Inflammatory macrophage treated with lipopolysaccharide for 4 hours (primary cell): ENCODE data around the gene SKP1.

ENCODE experiments used
- DNase-seq: peaks from one replicate; pipeline ENCODE4 v3.0.0-alpha.2; 2020

The SKP1 gene

DNA sequence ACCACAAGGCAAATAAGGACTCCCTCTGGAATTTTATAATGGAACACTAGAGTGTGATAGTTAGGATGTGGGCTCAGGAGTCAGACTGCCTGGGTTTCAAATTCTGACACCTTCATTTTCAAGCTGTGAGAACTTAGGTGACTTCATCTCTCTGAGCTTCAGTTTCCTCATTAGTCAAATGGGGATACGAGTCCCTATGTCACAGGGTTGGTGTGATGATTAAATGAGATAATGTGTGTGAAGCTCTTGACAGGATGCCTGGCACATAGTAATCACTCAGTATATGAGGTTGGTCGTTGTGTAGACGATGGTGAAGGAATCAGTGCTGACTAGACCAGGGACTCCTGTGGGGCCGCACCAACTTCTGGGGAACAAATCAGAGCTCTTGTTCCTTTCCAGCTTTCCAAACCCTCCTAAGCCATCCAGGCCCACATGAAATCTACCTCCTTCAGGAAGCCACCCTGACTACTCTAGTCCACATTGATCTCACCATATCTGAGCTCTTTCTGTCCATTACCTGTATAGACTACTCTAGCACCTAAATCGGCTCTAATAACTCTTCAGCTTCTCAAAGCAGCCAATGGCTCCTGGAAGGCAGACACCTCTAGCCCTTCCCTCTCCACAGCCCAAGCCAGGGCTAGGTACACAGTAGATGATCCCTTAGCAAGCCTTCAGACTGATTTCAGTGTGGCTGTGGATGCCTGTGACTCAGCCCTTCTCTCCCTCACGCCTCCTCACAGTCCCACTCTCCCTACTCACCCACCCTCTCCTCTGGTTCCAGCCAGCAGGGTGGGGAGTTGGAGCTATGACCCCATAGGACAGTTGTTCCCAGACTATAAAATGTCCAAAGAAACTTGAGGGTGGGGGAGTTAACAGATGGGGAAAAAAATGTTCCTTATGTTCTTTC lies 64.8 kb downstream of the SKP1 start:
- no peak for DNase-seq

DNA sequence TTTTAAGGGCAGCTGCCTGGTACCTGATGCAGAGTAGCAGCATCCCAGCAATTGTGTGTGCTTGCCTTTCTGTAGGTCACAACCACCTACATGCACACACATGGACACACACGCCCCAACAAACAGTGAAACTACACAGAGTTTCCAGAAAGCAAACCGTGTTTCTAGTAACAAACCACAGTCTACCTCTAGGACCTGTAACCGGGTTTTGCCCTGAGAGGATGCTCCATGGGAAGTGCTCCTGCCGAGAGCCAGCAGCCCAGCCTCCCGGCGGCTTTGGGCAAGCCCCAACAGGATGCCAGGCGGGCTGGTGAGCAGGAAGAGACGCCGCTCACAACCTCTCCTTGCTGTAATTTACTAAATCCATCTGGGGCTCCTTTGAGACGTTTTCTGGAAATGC lies 66.4 kb downstream of the SKP1 start:
- DNase-seq: no peak

DNA sequence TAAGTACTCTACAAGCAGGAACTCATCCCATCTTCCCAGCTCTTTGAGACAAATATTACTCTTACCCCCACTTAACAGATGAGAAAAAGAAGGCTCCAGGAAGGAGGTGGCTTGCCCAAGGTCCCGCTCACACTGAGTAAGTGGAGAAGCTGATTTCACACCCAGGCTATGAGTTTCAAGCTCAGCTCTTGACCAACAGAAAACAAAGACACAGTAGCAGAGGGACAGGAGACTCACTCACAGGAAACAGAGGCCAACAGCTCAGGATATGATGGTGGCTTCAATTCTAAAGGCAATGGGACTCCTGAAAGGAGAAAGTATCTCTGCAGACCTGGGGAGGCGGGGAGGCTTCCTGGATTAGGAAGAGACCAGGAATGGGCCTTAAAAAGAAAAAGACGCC lies 69.0 kb downstream of the SKP1 start:
- no peak for DNase-seq

DNA sequence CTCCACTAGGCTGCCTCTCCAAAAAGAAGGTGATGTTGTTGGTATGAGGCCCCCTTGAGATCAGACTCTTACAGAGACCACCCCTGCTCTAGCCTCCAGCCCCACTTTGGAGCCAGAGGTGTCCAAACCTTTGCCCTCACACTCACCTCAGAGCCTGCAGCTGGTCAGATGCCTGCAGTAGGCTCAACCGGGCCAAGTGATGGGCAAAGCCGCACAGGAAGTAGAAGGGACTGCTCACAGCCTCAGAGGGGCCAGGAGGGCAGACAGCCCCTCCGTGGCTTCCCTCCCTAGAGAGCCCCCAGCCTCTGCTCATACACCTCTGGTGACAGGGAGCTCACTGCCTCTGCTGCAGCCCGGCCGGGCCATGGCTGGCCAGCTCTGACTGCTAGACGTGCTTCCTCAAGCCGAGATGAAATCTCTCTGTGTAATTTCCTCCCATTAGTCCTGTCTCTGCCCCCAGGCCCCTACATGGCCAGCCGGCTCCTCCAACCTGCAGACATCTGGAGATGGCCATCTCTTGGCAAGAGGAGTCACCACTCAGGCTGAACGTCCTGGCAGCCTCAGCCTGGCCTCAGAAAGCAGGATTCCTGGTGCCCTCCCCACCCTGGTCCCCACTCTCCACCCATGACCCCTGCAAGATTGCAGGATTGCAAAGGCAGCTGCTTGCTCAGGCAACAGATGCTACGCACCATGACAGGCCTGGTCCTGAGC lies 69.6 kb downstream of the SKP1 start:
- no peak for DNase-seq

DNA sequence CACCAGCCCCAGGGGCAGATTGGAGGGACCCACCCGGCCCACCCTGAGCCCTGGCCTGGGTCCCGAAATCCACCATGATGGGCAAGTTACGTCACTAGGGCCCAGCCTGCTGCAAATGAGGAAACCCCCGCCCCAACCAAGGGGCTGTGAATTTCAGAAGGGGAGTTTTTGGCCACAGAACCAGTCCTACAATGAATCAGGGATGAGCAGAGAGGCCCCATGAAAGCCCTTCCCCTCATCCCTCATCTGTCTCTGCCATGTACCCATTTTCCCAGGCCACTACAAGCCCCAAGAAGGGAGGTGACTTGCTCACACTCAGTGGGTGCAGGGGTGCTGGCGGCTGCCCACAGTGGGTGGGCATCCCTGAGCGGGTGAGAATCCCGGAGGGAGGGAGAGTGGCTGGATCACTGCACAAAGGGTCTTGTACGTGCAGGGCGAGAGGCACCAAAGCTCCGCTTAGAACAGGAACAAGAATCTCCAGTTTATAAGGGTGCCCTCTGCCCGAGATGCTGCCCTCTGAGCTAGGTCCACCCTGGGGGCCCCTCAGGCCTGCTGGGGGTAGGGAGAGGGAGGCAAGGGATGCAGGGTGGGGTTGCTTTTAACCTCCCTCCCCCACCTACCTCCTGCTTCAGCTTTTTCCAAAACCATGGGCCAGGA lies 72.6 kb downstream of the SKP1 start:
- DNase-seq: no peak

DNA sequence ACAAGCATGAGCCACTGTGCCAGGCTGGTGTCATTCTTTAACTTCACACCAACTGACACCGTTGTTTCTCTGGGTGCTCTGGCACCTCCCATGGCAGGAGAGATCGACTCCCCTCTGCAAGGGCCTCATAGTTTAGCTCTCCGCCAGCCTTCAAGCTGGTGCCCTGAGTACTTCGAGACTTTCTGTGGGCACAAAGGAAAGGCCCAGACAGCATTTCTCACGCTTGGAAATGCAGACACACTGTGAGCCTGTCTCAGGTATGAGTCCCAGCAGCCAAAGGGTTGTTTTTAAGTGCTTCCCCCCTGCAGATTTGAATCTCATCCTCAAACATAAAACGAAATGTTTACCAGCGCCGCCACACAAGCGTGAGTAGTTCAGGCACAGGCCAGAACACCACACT lies 73.4 kb downstream of the SKP1 start:
- no peak for DNase-seq

DNA sequence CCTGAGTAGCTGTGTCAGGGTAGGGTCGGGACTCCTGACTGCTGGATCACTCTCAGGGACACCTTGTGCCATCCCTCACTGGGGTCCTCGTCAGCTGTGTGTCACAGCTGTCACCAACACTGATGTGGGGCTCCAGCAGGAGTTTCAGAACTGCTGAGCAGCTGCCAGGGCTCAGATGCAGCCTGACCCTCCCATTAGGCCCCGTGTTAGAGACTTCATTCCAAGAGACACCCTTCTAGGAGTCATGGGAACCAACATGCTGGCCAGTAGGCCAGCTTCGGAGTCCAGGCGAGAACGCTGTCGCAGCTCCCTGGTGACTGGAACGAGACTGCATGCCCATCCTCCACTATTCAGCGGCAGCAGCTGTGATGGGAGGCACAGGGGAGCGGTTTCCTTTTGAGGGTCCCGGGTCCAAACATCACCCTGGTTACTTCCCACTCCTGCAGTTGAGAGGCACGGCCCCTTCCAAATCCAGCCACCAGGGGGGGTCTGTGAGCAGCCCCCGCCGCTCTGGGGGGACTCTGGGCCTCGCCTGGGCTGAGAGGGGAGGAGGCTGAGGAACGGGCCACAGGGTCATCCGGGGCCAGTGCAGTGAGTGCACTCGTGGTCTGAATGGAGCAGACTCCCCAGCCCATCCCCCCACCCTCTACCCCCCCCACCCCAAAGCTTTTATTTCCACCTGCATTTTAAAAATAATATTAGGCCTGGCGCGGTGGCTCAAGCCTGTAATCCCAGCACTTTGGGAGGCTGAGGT lies 74.9 kb downstream of the SKP1 start:
- DNase-seq: peak; percentile 46

DNA sequence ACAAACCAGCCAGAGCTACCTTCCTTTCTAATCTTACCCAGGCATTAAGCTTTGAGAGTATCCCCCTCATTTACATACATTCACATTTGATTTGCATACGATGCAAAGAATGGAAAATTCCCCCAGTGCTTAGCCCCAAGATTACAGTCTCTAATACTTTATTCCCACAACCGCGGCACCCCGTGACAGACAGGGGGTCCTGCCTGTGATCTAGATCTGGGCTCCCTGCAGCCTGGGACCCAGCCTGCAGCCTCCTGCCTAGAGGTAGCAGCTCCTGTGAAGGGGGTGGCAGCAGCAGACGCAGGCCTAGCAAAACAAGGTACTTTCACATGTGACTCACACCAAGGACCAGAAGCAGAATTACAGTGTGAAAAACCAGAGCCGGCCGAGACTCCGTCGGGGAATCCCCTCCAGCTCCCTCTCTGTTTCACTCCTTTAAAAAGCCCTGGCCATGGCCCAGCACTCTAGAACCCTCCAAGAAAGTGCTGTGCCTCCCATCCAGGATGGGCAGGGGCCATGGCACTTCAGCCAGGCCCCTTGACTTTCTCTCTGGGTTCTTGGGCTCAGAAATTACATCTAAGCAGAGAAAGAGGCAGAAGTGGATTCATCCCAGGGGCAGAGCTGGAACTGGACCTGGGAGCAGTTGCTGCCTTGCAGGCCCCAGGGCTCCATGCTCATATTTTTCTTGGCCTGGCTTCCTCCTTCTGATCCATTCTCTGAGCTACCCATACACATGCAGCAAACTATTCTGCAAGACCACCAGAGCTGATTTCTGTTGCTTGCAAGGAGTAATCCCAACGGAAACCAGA lies 76.3 kb downstream of the SKP1 start:
- DNase-seq: peak; percentile 39

DNA sequence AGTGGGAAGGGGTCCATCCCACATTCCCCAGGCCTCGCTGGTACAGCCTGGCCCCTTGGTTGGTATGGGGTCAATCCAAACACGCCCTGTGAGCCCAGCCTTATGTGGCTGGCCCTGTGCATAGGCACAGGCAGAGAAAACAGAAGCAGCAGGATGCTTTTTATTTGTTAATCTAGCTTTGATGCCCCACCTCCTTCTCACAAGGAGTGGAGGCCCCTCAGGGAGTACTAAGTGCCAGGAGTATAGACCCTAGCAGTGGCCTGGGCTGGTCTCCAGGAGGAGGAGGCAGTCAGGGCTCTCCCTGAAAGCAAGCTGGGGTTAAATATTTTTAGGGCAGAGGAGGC lies 76.8 kb downstream of the SKP1 start:
- DNase-seq: no peak

DNA sequence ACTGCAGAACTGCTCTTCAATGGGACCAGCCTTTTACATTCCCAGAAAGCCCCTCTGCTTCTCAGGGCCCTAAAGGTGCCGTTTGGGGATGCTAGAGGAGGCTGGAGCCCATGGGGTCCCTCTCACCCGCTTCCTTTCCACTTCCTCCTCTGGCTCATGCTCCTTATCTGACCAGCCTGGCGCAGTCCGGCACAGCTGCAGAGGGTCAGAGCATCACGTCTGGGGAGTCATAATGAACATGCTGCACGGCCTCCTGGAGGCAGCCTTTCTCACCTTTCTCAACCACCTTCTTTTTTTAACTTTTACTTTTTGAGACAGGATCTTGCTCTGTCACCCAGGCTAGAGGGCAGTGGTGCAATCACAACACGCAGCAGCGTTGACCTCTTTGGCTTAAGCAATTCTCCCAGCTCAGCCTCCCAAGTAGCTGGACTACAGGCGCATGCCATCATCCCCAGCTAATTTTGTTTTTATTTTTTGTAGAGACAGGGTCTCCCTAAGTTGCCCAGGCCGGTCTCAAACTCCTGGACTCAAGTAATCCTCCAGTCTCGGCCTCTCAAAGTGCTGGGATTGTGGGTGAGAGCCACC lies 77.4 kb downstream of the SKP1 start:
- DNase-seq: no peak
